Posterior cingulate gyrus (tissue), 11 donors: Measurements from ENCODE around the gene LLGL1.
A peak's percentile ranks its signal among the peaks of the same experiment; 100 is the strongest.

Experiments
- DNase-seq, 10 donors: peaks; one replicate each; pipeline versions ENCODE4 v3.0.0 to v3.0.0-alpha.2; 2020 to 2021; ENCODE audit warnings: mixed read lengths in 3 of 10
- intact Hi-C: fragments of 100-400 bp; cut with DNase I; formaldehyde crosslinking; loops from one replicate; pipeline ENCODE4 v1.15.1; 2023

Gene LLGL1

GRCh38 chr17:18226284-18226945 is 980 bp downstream of the LLGL1 start:
- intact Hi-C loops: loop anchor here (5.0 to 10.0 kb wide), 2 partner anchors 36 to 88 kb away; partner anchors contain the start of genes MIEF2, SMCR8 and TOP3A
- peak in 1 of 10 donors; percentile 80 for DNase-seq

- intact Hi-C loops: loop anchor here (5.0 to 10.0 kb wide), 2 partner anchors 35 to 87 kb away; partner anchors contain the start of genes MIEF2, SMCR8 and TOP3A
- DNase-seq: peak in 1 of 10 donors; percentile 57
Observed at GRCh38 chr17:18227635-18228034, 2.2 kb downstream of the LLGL1 start.

GRCh38 chr17:18228176-18228682 is 2.8 kb downstream of the LLGL1 start:
- no peak for DNase-seq
- intact Hi-C loops: loop anchor here (5.0 to 10.0 kb wide), 2 partner anchors 34 to 87 kb away; partner anchors contain the start of genes MIEF2, SMCR8 and TOP3A

GRCh38 chr17:18229254-18229653 is 3.8 kb downstream of the LLGL1 start:
- no peak for DNase-seq
- intact Hi-C loops: loop anchor here (5.0 to 10.0 kb wide), 2 partner anchors 33 to 86 kb away; partner anchors contain the start of genes MIEF2, SMCR8 and TOP3A

GRCh38 chr17:18229771-18230170 is 4.3 kb downstream of the LLGL1 start:
- intact Hi-C loops: loop anchor here (5.0 to 10.0 kb wide), 2 partner anchors 33 to 85 kb away; partner anchors contain the start of genes MIEF2, SMCR8 and TOP3A

GRCh38 chr17:18230288-18231141 is 5.1 kb downstream of the LLGL1 start:
- DNase-seq: peak; percentile 54 to 97 (median 77)
- intact Hi-C loops: no loop called here

More at GRCh38 chr17:18229771-18230170, 4.3 kb downstream of the LLGL1 start:
- no peak for DNase-seq

GRCh38 chr17:18231164-18231563 is 5.7 kb downstream of the LLGL1 start:
- DNase-seq: no peak
- intact Hi-C loops: no loop called here

GRCh38 chr17:18233803-18234518 is 8.5 kb downstream of the LLGL1 start:
- intact Hi-C loops: no loop called here
- DNase-seq: no peak

- intact Hi-C loops: no loop called here
- no peak for DNase-seq
Observed at GRCh38 chr17:18234853-18235380, 9.5 kb downstream of the LLGL1 start.

- intact Hi-C loops: no loop called here
- DNase-seq: no peak
Observed at GRCh38 chr17:18235743-18236256, 10.4 kb downstream of the LLGL1 start.

- no peak for DNase-seq
Observed at GRCh38 chr17:18236494-18236893, 11.1 kb downstream of the LLGL1 start.

GRCh38 chr17:18237461-18237860 is 12.0 kb downstream of the LLGL1 start:
- DNase-seq: no peak

More at GRCh38 chr17:18236494-18236893, 11.1 kb downstream of the LLGL1 start:
- intact Hi-C loops: no loop called here

GRCh38 chr17:18238299-18238698 is 12.9 kb downstream of the LLGL1 start:
- intact Hi-C loops: no loop called here
- no peak for DNase-seq

More at GRCh38 chr17:18237461-18237860, 12.0 kb downstream of the LLGL1 start:
- intact Hi-C loops: no loop called here

- no peak for DNase-seq
- intact Hi-C loops: no loop called here
Observed at GRCh38 chr17:18240449-18240848, 15.0 kb downstream of the LLGL1 start.

GRCh38 chr17:18241229-18241871 is 15.9 kb downstream of the LLGL1 start:
- no peak for DNase-seq
- intact Hi-C loops: no loop called here

- intact Hi-C loops: no loop called here
- DNase-seq: no peak
Observed at GRCh38 chr17:18245038-18245776, 19.8 kb downstream of the LLGL1 start.

GRCh38 chr17:18246109-18246725 is 20.8 kb downstream of the LLGL1 start:
- DNase-seq: no peak
- intact Hi-C loops: no loop called here
